K562 (cell line): ENCODE data around the gene VPS11. TPM values are rescaled to one million over a fixed set of nuclear protein-coding genes. Genes with fewer than 3 reads are reported as not detected.
A peak's percentile ranks its signal among the peaks of the same experiment; 100 is the strongest.

ENCODE experiments used
- AFF4 ChIP-seq: sonication (generic); formaldehyde crosslinking; IDR thresholded peaks from 2 replicates; pipeline ENCODE4 v1.8.0; 2023; ENCODE audit warnings: mild to moderate bottlenecking, missing genetic modification reagents
- ATF6 ChIP-seq: sonication (generic); formaldehyde crosslinking; IDR thresholded peaks from 2 replicates; pipeline ENCODE4 v1.4.0; 2020; ENCODE audit warnings: mild to moderate bottlenecking, missing genetic modification reagents
- BCOR ChIP-seq: fragments of 450-650 bp; IDR thresholded peaks from 2 replicates; pipeline ENCODE4 v1.6.1; 2016
- CBX1 ChIP-seq: sonication (generic); IDR thresholded peaks from 2 replicates; pipeline ENCODE4 v1.6.1; 2016; ENCODE audit warnings: antibody characterized with exemption, low read depth, mild to moderate bottlenecking
- CHD4 ChIP-seq: fragments of 200-600 bp; sonication (generic); IDR thresholded peaks from 3 replicates; pipeline ENCODE4 v1.6.1; 2012; ENCODE audit warnings: low read depth, mild to moderate bottlenecking, mixed read lengths, low read length, inconsistent platforms; ENCODE audit not compliant: insufficient read depth, insufficient replicate concordance, poor library complexity, severe bottlenecking
- FOSL1 ChIP-seq: fragments of 200-800 bp; sonication (Bioruptor generic); conservative IDR thresholded peaks from 2 replicates; pipeline ENCODE4 v1.6.1; 2016; ENCODE audit warnings: missing genetic modification characterization, missing compliant biosample characterization
- HMG20A ChIP-seq: fragments of 450-650 bp; formaldehyde crosslinking; conservative IDR thresholded peaks from 2 replicates; pipeline ENCODE4 v1.4.0; 2020; ENCODE audit warnings: mild to moderate bottlenecking, mixed read lengths
- LEF1 ChIP-seq: fragments of 450-650 bp; IDR thresholded peaks from 2 replicates; pipeline ENCODE4 v1.6.1; 2016; ENCODE audit warnings: mild to moderate bottlenecking
- NR2C2 ChIP-seq, 2 experiments: fragments of 200-800 bp in 1 of 2; sonication (Bioruptor generic) in 1 of 2; sonication (generic) in 1 of 2; formaldehyde crosslinking in 1 of 2; IDR thresholded peaks; 2 replicates each; pipeline versions ENCODE4 v1.6.1 to v1.8.0; 2016 to 2022; ENCODE audit warnings: mild to moderate bottlenecking in 1 of 2, missing compliant biosample characterization in 1 of 2, missing genetic modification characterization in 1 of 2, missing genetic modification reagents in 1 of 2
- RBBP5 ChIP-seq: fragments of 200-600 bp; sonication (generic); IDR thresholded peaks from 2 replicates; pipeline ENCODE4 v1.6.1; 2012; ENCODE audit warnings: borderline replicate concordance, mild to moderate bottlenecking, low read length, control low read depth, inconsistent platforms; ENCODE audit not compliant: insufficient read depth, poor library complexity, severe bottlenecking
- RUNX1 ChIP-seq: sonication (generic); IDR thresholded peaks from 2 replicates; pipeline ENCODE4 v1.6.1; 2016; ENCODE audit warnings: antibody characterized with exemption, low read depth
- VEZF1 ChIP-seq: fragments of 200-800 bp; sonication (Bioruptor generic); IDR thresholded peaks from 2 replicates; pipeline ENCODE4 v1.6.1; 2017; ENCODE audit warnings: missing genetic modification characterization, missing compliant biosample characterization
- ZC3H8 ChIP-seq: fragments of 450-650 bp; IDR thresholded peaks from 2 replicates; pipeline ENCODE4 v1.6.1; 2017
- ZKSCAN1 ChIP-seq: fragments of 150-350 bp; IDR thresholded peaks from 2 replicates; pipeline ENCODE4 v1.6.1; 2016; ENCODE audit warnings: low read depth, low read length
- ZNF124 ChIP-seq: sonication (generic); formaldehyde crosslinking; IDR thresholded peaks from 2 replicates; pipeline ENCODE4 v1.8.1; 2022; ENCODE audit warnings: missing genetic modification reagents
- ZNF175 ChIP-seq: fragments of 200-800 bp; sonication (Bioruptor generic); IDR thresholded peaks from 2 replicates; pipeline ENCODE4 v1.6.1; 2016; ENCODE audit warnings: low read depth, mild to moderate bottlenecking, missing genetic modification characterization, missing compliant biosample characterization
- ZNF449 ChIP-seq: fragments of 250-450 bp; sonication (Bioruptor Pico); IDR thresholded peaks from 2 replicates; pipeline ENCODE4 v1.8.0; 2022; ENCODE audit warnings: moderate library complexity, mild to moderate bottlenecking, inconsistent platforms
- polyA plus RNA-seq, 8 experiments: library from polyadenylated mRNA; depleted of rRNA in 4 of 8; stranded (reverse) in 5 of 8; unstranded in 3 of 8; fragments of >200 nt; fragmentation: Nextera tagmentation in 2 of 8; fragmentation: Illumina TruSeq in 1 of 8; extraction: Ambion mirVana in 2 of 8; extraction: Trizol in 1 of 8; gene quantifications; 2 replicates each; pipeline versions ENCODE4 v1.2.1 to v1.2.3, GENCODE V29; 2011 to 2014; ENCODE audit warnings: inconsistent platforms in 1 of 8, missing spikeins in 1 of 8
- total RNA-seq, 7 experiments: library from RNA; depleted of rRNA in 6 of 7; stranded (reverse); fragments of >200 nt in 6 of 7; fragmentation: Illumina TruSeq in 2 of 7; extraction: Trizol in 2 of 7; gene quantifications; 2 replicates each; pipeline versions ENCODE4 v1.2.1 to v1.2.3, GENCODE V29; 2011 to 2021; ENCODE audit warnings: low replicate concordance in 1 of 7

Gene VPS11
- total and polyA plus RNA-seq, 9 of the 15 experiments (the other 6 are each of a cell fraction or from before 2014, with no cell fraction given): 14.1 to 35.5 (median 27.5) TPM

GRCh38 chr11:119085437-119085847, 17.8 kb downstream of the VPS11 start (continued):
- TF ChIP-seq ATF6 (CRISPR knock-in tag) (0 out of 2 replicates have a peak, but pooled peaks have one; percentile 28), RUNX1 (no peak), ZKSCAN1 (no peak), CBX1 (no peak), CHD4 (no peak), VEZF1 (CRISPR knock-in tag) (no peak), HMG20A (CRISPR knock-in tag) (no peak), ZNF175 (CRISPR knock-in tag) (0 out of 2 replicates have a peak, but pooled peaks have one; percentile 59), ZC3H8 (no peak), FOSL1 (tag) (peak; percentile 32), AFF4 (CRISPR knock-in tag) (no peak), NR2C2 (CRISPR knock-in tag; IDR thresholded peaks at IDR 0.05) (peak; percentile 50; the same call in 1 of the 2 replicates), NR2C2 (tag; IDR thresholded peaks at IDR 0.05) (no peak; the same call in 1 of the 2 replicates), BCOR (peak; percentile 55; the same call in 1 of the 2 replicates), ZNF449 (CRISPR knock-in tag) (0 out of 2 replicates have a peak, but pooled peaks have one; percentile 37), ZNF124 (CRISPR knock-in tag) (no peak), RBBP5 (peak; percentile 40), LEF1 (0 out of 2 replicates have a peak, but pooled peaks have one; percentile 46)
